NT2/D1 (cell line): ENCODE measurements around the gene PAOX.

Experiments
- YY1 ChIP-seq: IDR thresholded peaks from 2 replicates; pipeline ENCODE4 v1.6.1; 2011; ENCODE audit not compliant: insufficient read length, insufficient read depth
- ZNF274 ChIP-seq: IDR thresholded peaks from 2 replicates; pipeline ENCODE4 v1.6.1; 2011; ENCODE audit warnings: mild to moderate bottlenecking, low read depth, low read length

DNA sequence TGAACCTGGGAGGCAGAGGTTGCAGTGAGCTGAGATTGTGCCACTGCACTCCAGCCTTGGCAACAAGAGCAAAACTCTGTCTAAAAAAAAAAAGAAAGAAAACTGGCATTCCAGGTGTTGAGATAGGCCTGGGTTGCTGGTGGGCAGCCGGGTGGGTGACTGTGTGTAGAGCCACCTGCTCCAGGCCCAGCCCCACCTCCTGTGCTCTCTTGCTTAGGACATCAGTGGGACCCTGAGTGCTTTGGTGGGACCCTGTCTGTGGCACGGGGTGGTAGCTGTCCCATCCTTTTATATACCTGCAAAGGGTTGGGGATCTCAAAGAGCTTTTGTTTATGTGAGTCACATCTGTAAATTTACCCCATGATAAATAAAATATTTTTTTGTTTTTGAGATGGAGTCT, 6.2 kb downstream of the PAOX start:
- TF ChIP-seq YY1 (no peak), ZNF274 (no peak)
